NB4 (cell line): ENCODE results near the gene CPT1B.
A peak's percentile ranks its signal among the peaks of the same experiment; 100 is the strongest.
"Not testable (repeated sequence)": the region's sequence is repeated elsewhere in the genome, so short reads cannot be mapped to it uniquely, and the experiment has no call there.

Experiments used
- DNase-seq: peaks from one replicate; pipeline ENCODE4 v3.0.0; 2010; ENCODE audit warnings: low read depth
- H3K4me3 ChIP-seq: one replicate; pipeline ENCODE4 v1.5.1; 2011; ENCODE audit warnings: mild to moderate bottlenecking, low read depth, low read length, moderate library complexity
- MYC ChIP-seq: IDR thresholded peaks from 2 replicates; pipeline ENCODE4 v1.6.1; 2011; ENCODE audit warnings: low read depth, low read length
- POLR2A ChIP-seq: IDR thresholded peaks from 2 replicates; pipeline ENCODE4 v1.6.1; 2011; ENCODE audit warnings: mild to moderate bottlenecking; ENCODE audit not compliant: insufficient read length; ENCODE audit errors: extremely low read depth
- TF ChIP-seq, protein P1 (sequence below): IDR thresholded peaks from 2 replicates; pipeline ENCODE4 v1.6.1; 2011; ENCODE audit warnings: low read depth, low read length
- TF ChIP-seq, protein P2 (sequence below): IDR thresholded peaks from one replicate; pipeline ENCODE4 v1.5.1; 2012; ENCODE audit warnings: low read depth, low read length

The CPT1B gene

DNA sequence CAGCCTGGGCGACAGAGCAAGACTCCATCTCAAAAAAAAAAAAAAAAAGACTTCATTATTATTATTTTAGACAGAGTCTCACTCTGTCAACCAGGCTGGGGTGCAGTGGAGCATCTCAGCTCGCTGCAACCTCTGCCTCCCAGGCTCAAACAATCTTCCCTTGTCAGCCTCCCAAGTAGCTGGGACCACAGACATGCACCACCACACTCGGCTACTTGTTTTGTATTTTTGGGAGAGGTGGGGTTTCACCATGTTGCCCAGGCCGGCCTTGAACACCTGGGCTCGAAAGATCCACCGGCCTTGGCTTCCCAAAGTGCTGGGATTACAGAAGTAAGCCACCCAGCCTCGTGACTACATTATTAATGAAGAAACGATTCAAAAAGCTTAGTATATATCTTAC lies 43.1 kb downstream of the CPT1B start:
- no peak for DNase-seq
- TF ChIP-seq MYC (no peak), POLR2A (no peak)
- TF ChIP-seq, protein P1, sequence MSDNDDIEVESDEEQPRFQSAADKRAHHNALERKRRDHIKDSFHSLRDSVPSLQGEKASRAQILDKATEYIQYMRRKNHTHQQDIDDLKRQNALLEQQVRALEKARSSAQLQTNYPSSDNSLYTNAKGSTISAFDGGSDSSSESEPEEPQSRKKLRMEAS: no peak
- TF ChIP-seq, protein P2, sequence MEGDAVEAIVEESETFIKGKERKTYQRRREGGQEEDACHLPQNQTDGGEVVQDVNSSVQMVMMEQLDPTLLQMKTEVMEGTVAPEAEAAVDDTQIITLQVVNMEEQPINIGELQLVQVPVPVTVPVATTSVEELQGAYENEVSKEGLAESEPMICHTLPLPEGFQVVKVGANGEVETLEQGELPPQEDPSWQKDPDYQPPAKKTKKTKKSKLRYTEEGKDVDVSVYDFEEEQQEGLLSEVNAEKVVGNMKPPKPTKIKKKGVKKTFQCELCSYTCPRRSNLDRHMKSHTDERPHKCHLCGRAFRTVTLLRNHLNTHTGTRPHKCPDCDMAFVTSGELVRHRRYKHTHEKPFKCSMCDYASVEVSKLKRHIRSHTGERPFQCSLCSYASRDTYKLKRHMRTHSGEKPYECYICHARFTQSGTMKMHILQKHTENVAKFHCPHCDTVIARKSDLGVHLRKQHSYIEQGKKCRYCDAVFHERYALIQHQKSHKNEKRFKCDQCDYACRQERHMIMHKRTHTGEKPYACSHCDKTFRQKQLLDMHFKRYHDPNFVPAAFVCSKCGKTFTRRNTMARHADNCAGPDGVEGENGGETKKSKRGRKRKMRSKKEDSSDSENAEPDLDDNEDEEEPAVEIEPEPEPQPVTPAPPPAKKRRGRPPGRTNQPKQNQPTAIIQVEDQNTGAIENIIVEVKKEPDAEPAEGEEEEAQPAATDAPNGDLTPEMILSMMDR: no peak
- H3K4me3 ChIP-seq: no peak overlapping the region

DNA sequence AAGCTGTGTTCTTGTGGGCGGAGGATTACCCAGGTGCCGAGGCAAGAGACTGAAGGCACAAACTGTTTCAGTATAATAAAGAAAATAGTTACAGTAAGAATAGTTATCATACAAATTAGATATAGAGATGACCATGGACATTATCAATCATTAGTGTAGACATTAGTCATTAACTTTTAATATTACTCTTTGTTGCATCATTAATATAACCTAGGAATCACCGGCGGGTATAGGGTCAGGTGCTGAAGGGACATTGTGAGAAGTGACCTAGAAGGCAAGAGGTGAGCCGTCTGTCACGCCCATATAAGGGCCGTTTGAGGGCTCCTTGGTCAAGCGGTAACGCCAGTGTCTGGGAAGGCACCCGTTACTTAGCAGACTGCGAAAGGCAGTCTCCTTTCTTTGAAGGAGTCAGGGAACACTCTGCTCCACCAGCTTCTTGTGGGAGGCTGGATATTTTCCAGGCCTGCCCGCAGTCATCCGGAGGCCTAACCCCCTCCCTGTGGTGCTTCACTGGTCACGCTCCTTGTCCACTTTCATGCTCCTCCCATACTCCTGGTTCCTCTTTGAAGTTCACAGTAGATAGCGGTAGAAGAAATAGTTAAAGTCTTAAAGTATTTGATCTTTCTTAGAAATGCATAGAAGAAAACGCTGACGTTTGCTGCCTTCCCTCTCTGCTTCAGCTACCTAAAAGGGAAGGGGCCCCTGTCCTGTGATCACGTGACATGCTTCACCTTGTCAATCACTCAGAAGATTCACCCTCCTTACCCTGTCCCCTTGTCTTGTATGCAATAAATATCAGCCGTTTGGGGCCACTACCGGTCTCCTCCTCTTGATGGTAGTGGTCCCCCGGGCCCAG lies 44.1 kb downstream of the CPT1B start:
- H3K4me3 ChIP-seq: not testable (repeated sequence)
- DNase-seq: peak; percentile 78

DNA sequence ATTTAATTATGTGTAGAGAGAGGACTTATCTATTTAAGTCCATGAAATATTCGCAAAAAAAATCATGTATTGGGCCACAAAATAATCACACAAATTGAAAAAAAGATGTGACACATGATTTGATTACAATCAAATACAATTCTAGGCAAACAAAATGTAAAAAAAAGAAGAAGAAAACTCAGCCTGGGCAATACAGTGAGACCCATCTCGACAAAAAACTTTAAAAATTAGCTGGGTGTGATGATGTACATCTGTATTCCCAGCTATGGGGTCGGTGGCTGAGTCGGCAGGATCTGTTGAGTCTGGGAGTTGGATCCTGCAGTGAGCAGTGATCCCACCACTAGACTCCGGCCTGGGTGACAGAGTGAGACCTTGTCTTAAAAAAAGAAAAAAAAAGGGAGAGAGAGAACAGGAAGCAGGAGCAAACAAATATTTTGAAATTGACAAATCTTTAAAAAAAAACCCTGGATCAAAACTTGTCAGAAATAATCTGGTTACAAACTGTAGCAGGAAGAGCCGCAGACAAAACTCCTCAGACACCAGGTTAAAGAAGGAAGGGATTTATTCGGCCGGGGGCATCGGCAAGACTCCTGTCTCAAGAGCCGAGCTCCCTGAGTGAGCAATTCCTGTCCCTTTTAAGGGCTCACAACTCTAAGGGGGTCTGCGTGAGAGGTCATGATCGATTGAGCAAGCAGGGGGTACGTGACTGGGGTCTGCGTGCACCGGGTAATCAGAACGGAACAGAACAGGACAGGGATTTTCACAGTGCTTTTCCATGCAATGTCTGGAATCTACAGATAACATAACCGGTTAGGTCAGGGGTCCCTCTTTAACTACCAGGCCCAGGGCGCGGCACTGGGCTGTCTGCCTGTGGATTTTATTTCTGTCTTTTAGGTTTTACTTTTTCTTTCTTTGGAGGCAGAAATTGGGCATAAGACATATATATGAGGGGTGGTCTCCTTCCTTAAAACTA lies 45.1 kb downstream of the CPT1B start:
- DNase-seq: no peak
- no peak overlapping the region for H3K4me3 ChIP-seq
- TF ChIP-seq, protein P2: no peak

DNA sequence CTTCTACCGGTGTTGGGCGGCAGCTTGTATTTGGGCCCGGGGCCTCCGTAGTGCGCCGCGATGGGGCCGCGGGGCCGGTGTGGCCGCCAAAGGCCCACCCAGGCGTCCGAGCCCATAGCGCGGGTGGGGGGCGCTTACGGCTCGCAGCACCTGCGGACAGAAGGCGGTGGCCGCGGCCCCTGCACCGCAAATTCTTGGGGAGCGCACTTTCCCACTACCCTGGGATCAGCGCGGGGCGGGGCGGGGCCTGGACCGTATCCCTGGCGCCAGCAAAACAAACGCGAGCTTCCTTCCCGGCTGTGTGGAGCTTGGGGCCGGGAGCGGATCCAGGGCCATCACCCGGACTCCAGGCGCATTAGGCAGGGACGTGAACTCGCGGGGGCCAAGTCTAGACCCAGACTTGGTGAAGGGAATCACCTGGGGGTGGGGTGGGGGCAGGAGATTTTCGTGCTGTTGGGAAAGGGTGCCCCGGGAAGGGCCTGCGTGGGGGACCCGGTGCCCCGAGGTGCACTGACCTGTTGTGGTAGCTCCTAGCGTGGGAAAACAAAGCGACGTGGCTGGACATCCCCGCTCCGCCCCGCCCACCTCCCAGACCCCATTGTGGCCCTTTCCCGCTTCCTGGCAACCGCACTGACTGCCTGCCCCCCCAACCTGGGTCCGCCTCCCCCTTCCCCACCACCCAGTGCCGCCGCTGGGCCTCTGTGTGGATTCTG lies 46.1 kb downstream of the CPT1B start:
- TF ChIP-seq, protein P1: no peak
- TF ChIP-seq, protein P2: no peak
- TF ChIP-seq MYC: no peak
- TF ChIP-seq POLR2A: no peak
- DNase-seq: peak; percentile 38
- H3K4me3 ChIP-seq: peak overlapping the region; percentile 73

DNA sequence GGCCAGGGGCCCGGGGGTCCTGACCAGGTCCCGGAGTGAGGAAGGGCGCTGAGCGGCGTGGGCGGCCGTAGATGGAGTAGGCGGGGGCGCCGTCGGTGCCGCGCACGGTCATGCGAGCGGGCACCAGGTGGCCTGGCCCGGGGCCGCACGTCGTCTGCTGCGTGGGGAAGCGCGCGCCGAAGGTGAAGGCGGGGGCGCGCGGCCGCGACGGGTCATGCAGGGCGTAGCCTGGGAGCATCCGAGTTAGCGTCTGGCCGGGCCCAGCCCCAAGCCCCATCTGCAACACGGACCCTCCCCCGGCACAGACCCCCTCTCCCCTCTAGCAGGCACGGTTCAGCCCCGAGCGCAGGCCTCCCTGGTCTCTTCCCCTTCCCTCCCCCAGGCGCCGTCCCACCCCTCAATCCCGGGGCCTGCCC lies 46.7 kb downstream of the CPT1B start:
- DNase-seq: peak; percentile 77

More for the DNA sequence above, 46.7 kb downstream of the CPT1B start:
- TF ChIP-seq POLR2A (no peak), MYC (peak; percentile 38)
- TF ChIP-seq, protein P1: peak; percentile 25; the same call in 1 of the 2 replicates
- TF ChIP-seq, protein P2: no peak
- H3K4me3 ChIP-seq: peak overlapping the region; percentile 73
